ENCODE measurements around the gene HRH3.

Gene HRH3

DNA sequence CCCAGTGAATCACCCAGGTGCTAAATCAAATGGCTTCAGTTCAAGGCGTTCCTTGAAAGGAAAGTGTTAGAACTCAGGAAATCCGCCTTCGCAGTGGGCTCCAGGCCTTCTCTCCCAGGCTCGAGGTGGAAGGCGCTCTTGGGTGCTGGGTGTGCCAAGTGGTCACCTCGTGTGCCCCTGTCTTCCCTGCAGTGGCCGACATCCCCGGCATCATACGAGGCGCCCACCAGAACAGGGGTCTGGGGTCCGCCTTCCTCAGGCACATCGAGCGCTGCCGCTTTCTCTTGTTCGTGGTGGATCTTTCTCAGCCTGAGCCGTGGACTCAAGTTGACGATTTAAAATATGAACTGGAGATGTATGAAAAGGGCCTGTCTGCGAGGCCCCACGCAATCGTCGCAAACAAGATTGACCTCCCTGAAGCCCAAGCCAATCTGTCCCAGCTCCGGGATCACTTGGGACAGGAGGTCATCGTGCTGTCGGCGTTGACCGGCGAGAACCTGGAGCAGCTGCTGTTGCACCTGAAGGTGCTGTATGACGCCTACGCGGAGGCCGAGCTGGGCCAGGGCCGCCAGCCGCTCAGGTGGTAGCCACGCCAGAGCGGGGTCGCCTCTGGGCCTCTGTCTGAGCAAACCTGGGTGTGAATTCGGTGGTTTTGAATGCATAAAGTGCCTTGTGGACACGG, 19.4 kb downstream of the HRH3 start:
- no peaks in the 10 kb centered on the region for H3K79me2 ChIP-seq (ENCODE audit: insufficient read depth, low read length)
- H3K9me3 ChIP-seq (ENCODE audit: insufficient read depth, low read length): no peaks in the 10 kb centered on the region
- H2AFZ ChIP-seq (ENCODE audit: low read depth, low read length, severe bottlenecking): no peak overlapping the region
- H3K27me3 ChIP-seq (ENCODE audit: low read length): no peaks in the 10 kb centered on the region
- H3K27ac ChIP-seq (ENCODE audit: low read depth, low read length): no peak overlapping the region
- H3K4me3 ChIP-seq (ENCODE audit: insufficient read depth, low read length, poor library complexity, severe bottlenecking): no peak overlapping the region
- no peak overlapping the region for H3K9ac ChIP-seq (ENCODE audit: low read length)
- no peaks in the 10 kb centered on the region for H3K36me3 ChIP-seq (ENCODE audit: low read length)
- no peaks in the 10 kb centered on the region for H4K20me1 ChIP-seq (ENCODE audit: low read depth, low read length)
- no peaks in the 10 kb centered on the region for H3F3A ChIP-seq (ENCODE audit: insufficient read depth)
- TF ChIP-seq, protein P1, sequence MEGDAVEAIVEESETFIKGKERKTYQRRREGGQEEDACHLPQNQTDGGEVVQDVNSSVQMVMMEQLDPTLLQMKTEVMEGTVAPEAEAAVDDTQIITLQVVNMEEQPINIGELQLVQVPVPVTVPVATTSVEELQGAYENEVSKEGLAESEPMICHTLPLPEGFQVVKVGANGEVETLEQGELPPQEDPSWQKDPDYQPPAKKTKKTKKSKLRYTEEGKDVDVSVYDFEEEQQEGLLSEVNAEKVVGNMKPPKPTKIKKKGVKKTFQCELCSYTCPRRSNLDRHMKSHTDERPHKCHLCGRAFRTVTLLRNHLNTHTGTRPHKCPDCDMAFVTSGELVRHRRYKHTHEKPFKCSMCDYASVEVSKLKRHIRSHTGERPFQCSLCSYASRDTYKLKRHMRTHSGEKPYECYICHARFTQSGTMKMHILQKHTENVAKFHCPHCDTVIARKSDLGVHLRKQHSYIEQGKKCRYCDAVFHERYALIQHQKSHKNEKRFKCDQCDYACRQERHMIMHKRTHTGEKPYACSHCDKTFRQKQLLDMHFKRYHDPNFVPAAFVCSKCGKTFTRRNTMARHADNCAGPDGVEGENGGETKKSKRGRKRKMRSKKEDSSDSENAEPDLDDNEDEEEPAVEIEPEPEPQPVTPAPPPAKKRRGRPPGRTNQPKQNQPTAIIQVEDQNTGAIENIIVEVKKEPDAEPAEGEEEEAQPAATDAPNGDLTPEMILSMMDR (IDR thresholded peaks at IDR 0.05; ENCODE audit: insufficient read depth, low read length, poor library complexity, severe bottlenecking): no peak
- TF ChIP-seq EZH2phosphoT487 (conservative IDR thresholded peaks at IDR 0.05; ENCODE audit: low read length): no peak
- no peaks in the 10 kb centered on the region for H3K9me2 ChIP-seq (replicated peaks; ENCODE audit: insufficient read depth, low read length)
- no peak overlapping the region for H3K4me2 ChIP-seq (ENCODE audit: low read depth, low read length, poor library complexity, severe bottlenecking)

DNA sequence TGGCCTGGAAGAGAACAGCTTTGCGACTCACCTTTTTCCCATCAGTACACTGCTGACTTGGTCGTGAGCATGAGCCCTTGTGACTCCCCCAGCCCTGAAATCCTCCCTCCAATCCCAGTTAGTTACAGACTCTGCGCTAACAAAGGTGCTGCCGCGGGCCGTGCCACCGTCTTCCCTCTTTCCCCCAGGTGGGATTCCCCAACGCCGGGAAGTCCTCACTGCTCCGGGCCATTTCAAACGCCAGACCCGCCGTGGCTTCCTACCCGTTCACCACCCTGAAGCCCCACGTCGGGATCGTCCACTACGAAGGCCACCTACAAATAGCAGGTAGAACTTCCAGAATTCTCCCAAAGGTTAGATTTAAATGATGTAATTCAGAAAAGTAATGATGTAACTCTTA, 21.1 kb downstream of the HRH3 start:
- no peaks in the 10 kb centered on the region for H3K79me2 ChIP-seq (ENCODE audit: insufficient read depth, low read length)
- H3F3A ChIP-seq (ENCODE audit: insufficient read depth): no peaks in the 10 kb centered on the region; the same call in 1 of the 2 replicates
- TF ChIP-seq EZH2phosphoT487 (conservative IDR thresholded peaks at IDR 0.05; ENCODE audit: low read length): no peak
- TF ChIP-seq, protein P1 (IDR thresholded peaks at IDR 0.05; ENCODE audit: insufficient read depth, low read length, poor library complexity, severe bottlenecking): no peak
- H3K27ac ChIP-seq (ENCODE audit: low read depth, low read length): no peak overlapping the region
- no peak overlapping the region for H3K4me2 ChIP-seq (ENCODE audit: low read depth, low read length, poor library complexity, severe bottlenecking)
- H3K4me3 ChIP-seq (ENCODE audit: insufficient read depth, low read length, poor library complexity, severe bottlenecking): no peak overlapping the region
- no peak overlapping the region for H3K9ac ChIP-seq (ENCODE audit: low read length)
- no peak overlapping the region for H2AFZ ChIP-seq (ENCODE audit: low read depth, low read length, severe bottlenecking)
- H3K36me3 ChIP-seq (ENCODE audit: low read length): no peaks in the 10 kb centered on the region
- no peaks in the 10 kb centered on the region for H3K9me2 ChIP-seq (replicated peaks; ENCODE audit: insufficient read depth, low read length)
- no peaks in the 10 kb centered on the region for H3K9me3 ChIP-seq (ENCODE audit: insufficient read depth, low read length)
- no peaks in the 10 kb centered on the region for H3K27me3 ChIP-seq (ENCODE audit: low read length)
- H4K20me1 ChIP-seq (ENCODE audit: low read depth, low read length): no peaks in the 10 kb centered on the region

DNA sequence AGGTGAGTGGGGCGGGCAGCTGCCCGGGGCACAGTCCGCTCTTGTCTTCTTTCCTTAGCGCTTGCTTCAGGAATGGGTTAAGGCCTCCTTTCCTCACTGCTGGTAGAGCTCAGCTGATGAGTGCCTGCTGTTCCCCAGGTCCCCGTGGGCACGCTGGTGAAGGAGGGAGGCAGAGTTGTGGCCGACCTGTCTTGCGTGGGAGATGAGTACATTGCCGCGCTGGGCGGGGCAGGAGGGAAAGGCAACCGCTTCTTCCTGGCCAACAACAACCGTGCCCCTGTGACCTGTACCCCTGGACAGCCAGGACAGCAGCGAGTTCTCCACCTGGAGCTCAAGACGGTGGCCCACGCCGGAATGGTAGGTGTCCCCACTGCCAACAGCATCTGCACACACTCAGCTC, 21.6 kb downstream of the HRH3 start:
- no peak overlapping the region for H3K4me3 ChIP-seq (ENCODE audit: insufficient read depth, low read length, poor library complexity, severe bottlenecking)
- no peak overlapping the region for H3K27ac ChIP-seq (ENCODE audit: low read depth, low read length)
- no peak overlapping the region for H3K9ac ChIP-seq (ENCODE audit: low read length)
- H2AFZ ChIP-seq (ENCODE audit: low read depth, low read length, severe bottlenecking): no peak overlapping the region
- H4K20me1 ChIP-seq (ENCODE audit: low read depth, low read length): no peaks in the 10 kb centered on the region
- H3K79me2 ChIP-seq (ENCODE audit: insufficient read depth, low read length): no peaks in the 10 kb centered on the region
- TF ChIP-seq, protein P1 (IDR thresholded peaks at IDR 0.05; ENCODE audit: insufficient read depth, low read length, poor library complexity, severe bottlenecking): no peak
- no peak for TF ChIP-seq EZH2phosphoT487 (conservative IDR thresholded peaks at IDR 0.05; ENCODE audit: low read length)
- H3K36me3 ChIP-seq (ENCODE audit: low read length): no peaks in the 10 kb centered on the region
- no peaks in the 10 kb centered on the region for H3K9me2 ChIP-seq (replicated peaks; ENCODE audit: insufficient read depth, low read length)
- H3K27me3 ChIP-seq (ENCODE audit: low read length): no peaks in the 10 kb centered on the region
- H3F3A ChIP-seq (ENCODE audit: insufficient read depth): no peaks in the 10 kb centered on the region; the same call in 1 of the 2 replicates
- H3K9me3 ChIP-seq (ENCODE audit: insufficient read depth, low read length): no peaks in the 10 kb centered on the region
- no peak overlapping the region for H3K4me2 ChIP-seq (ENCODE audit: low read depth, low read length, poor library complexity, severe bottlenecking)

Measured in SU-DHL-6 (cell line).